Stimulated activated memory B cell treated with anti-CD40 and anti-IgM and Interleukin-4, amounts not matched to agents 10 μg/mL and 1 μg/mL and 100 μg/mL, for 72 hours (primary cell): ENCODE results near the gene GLYATL1.
"Not testable (repeated sequence)": the region's sequence is repeated elsewhere in the genome, so short reads cannot be mapped to it uniquely, and the experiment has no call there.

ENCODE experiments used
- ATAC-seq: fragments of 150-1000 bp; cut with Tn5 transposase; 2 replicates; pipeline ENCODE4 v1.10.0; 2021
- H3K27ac Mint-ChIP-seq: one replicate; pipeline ENCODE4 v1.8.0; 2022; ENCODE audit warnings: mild to moderate bottlenecking, mixed read lengths
- H3K27me3 Mint-ChIP-seq: one replicate; pipeline ENCODE4 v1.8.0; 2022; ENCODE audit warnings: mixed read lengths
- H3K36me3 Mint-ChIP-seq: one replicate; pipeline ENCODE4 v1.8.0; 2022; ENCODE audit warnings: mixed read lengths
- H3K4me1 Mint-ChIP-seq: one replicate; pipeline ENCODE4 v1.8.0; 2022; ENCODE audit warnings: mixed read lengths
- H3K4me3 Mint-ChIP-seq: one replicate; pipeline ENCODE4 v1.8.0; 2022; ENCODE audit warnings: mild to moderate bottlenecking, moderate library complexity, mixed read lengths
- H3K9me3 Mint-ChIP-seq: one replicate; pipeline ENCODE4 v1.8.0; 2022; ENCODE audit warnings: mixed read lengths

GLYATL1 gene

GRCh38 chr11:59002006-59002405, 62.7 kb downstream of the GLYATL1 start:
- not testable (repeated sequence) for H3K27ac Mint-ChIP-seq, H3K27me3 Mint-ChIP-seq, H3K4me3 Mint-ChIP-seq, H3K9me3 Mint-ChIP-seq, ATAC-seq
- Mint-ChIP-seq H3K4me1 (peaks cover 13% of the 10 kb centered on the region), H3K36me3 (peaks cover 21% of the 10 kb centered on the region)
